GM23338 (cell line): ENCODE measurements around the gene SORL1. TPM values are rescaled to one million over a fixed set of nuclear protein-coding genes. Genes with fewer than 3 reads are reported as not detected.

ENCODE experiments used
- ATAC-seq: fragments of 200-7000 bp; cut with Tn5 transposase; 3 replicates; pipeline ENCODE4 v1.9.1; 2020
- DNase-seq: peaks from one replicate; pipeline ENCODE4 v3.0.0-alpha.2; 2015; ENCODE audit warnings: low spot score
- H2AFZ ChIP-seq: fragments of 200-600 bp; sonication (generic); 2 replicates; pipeline ENCODE4 v1.8.0; 2016; ENCODE audit warnings: antibody characterized with exemption, mild to moderate bottlenecking, moderate library complexity
- H3F3A ChIP-seq: fragments of 200-600 bp; sonication (generic); replicated peaks from 2 replicates; pipeline ENCODE4 v1.8.0; 2017; ENCODE audit warnings: antibody characterized with exemption, mixed run types, low read depth
- H3K27ac ChIP-seq: fragments of 200-600 bp; sonication (generic); 2 replicates; pipeline ENCODE4 v1.6.1; 2016; ENCODE audit warnings: low read depth
- H3K27me3 ChIP-seq: fragments of 200-600 bp; sonication (generic); 2 replicates; pipeline ENCODE4 v1.8.0; 2016; ENCODE audit warnings: mild to moderate bottlenecking, mixed run types, moderate library complexity; ENCODE audit not compliant: insufficient read depth
- H3K36me3 ChIP-seq: fragments of 200-600 bp; sonication (generic); 2 replicates; pipeline ENCODE4 v1.8.0; 2016; ENCODE audit warnings: mild to moderate bottlenecking; ENCODE audit not compliant: insufficient read depth
- H3K4me1 ChIP-seq: fragments of 200-600 bp; sonication (generic); 2 replicates; pipeline ENCODE4 v1.8.0; 2016; ENCODE audit warnings: mild to moderate bottlenecking, moderate library complexity; ENCODE audit not compliant: insufficient read depth
- H3K4me2 ChIP-seq: fragments of 200-600 bp; sonication (generic); 2 replicates; pipeline ENCODE4 v1.7.1; 2017; ENCODE audit warnings: mixed run types
- H3K4me3 ChIP-seq: fragments of 200-600 bp; sonication (generic); 2 replicates; pipeline ENCODE4 v1.6.1; 2016; ENCODE audit warnings: mixed run types
- H3K79me2 ChIP-seq: fragments of 200-600 bp; sonication (generic); replicated peaks from 2 replicates; pipeline ENCODE4 v1.8.0; 2017; ENCODE audit warnings: mild to moderate bottlenecking; ENCODE audit not compliant: insufficient read depth
- H3K9me2 ChIP-seq: fragments of 200-600 bp; sonication (generic); 2 replicates; pipeline ENCODE4 v1.8.0; 2017; ENCODE audit not compliant: insufficient read depth
- H4K20me1 ChIP-seq: fragments of 200-600 bp; sonication (generic); replicated peaks from 2 replicates; pipeline ENCODE4 v1.8.0; 2017; ENCODE audit warnings: mild to moderate bottlenecking; ENCODE audit not compliant: insufficient read depth
- H3K27ac Mint-ChIP-seq: 2 replicates; pipeline ENCODE4 v1.8.0; 2020; ENCODE audit warnings: inconsistent platforms, mild to moderate bottlenecking, moderate library complexity, mixed read lengths
- H3K27me3 Mint-ChIP-seq: 3 replicates; pipeline ENCODE4 v1.8.0; 2022; ENCODE audit warnings: low read depth, mild to moderate bottlenecking, moderate library complexity, mixed read lengths, inconsistent platforms; ENCODE audit not compliant: insufficient read depth, poor library complexity
- H3K36me3 Mint-ChIP-seq: 3 replicates; pipeline ENCODE4 v1.8.0; 2021; ENCODE audit warnings: low read depth, mild to moderate bottlenecking, inconsistent platforms, moderate library complexity, mixed read lengths
- H3K4me1 Mint-ChIP-seq: 3 replicates; pipeline ENCODE4 v1.8.0; 2020; ENCODE audit warnings: mild to moderate bottlenecking, inconsistent platforms, mixed read lengths
- H3K4me3 Mint-ChIP-seq: 3 replicates; pipeline ENCODE4 v1.8.0; 2021; ENCODE audit warnings: moderate library complexity, mild to moderate bottlenecking, inconsistent platforms, mixed read lengths
- H3K9me3 Mint-ChIP-seq: 3 replicates; pipeline ENCODE4 v1.8.0; 2020; ENCODE audit warnings: moderate library complexity, mild to moderate bottlenecking, inconsistent platforms, mixed read lengths
- CREB1 ChIP-seq: fragments of 250-450 bp; sonication (Bioruptor Pico); IDR thresholded peaks from 2 replicates; pipeline ENCODE4 v1.5.0; 2020; ENCODE audit warnings: low read depth, mild to moderate bottlenecking, moderate library complexity
- JUNB ChIP-seq: IDR thresholded peaks from one replicate; pipeline ENCODE4 v1.6.1; 2016; ENCODE audit warnings: antibody characterized with exemption; ENCODE audit not compliant: unreplicated experiment
- NANOG ChIP-seq: IDR thresholded peaks from 2 replicates; pipeline ENCODE4 v1.6.1; 2016; ENCODE audit warnings: antibody characterized with exemption, borderline replicate concordance
- POLR2AphosphoS5 ChIP-seq: IDR thresholded peaks from 2 replicates; pipeline ENCODE4 v1.6.1; 2016; ENCODE audit warnings: antibody characterized with exemption, low read depth
- REST ChIP-seq: IDR thresholded peaks from one replicate; pipeline ENCODE4 v1.6.1; 2018; ENCODE audit warnings: antibody characterized with exemption; ENCODE audit not compliant: unreplicated experiment
- STAT1 ChIP-seq: IDR thresholded peaks from one replicate; pipeline ENCODE4 v1.6.1; 2016; ENCODE audit warnings: antibody characterized with exemption; ENCODE audit not compliant: unreplicated experiment
- ZNF114 ChIP-seq: fragments of 250-450 bp; sonication (Bioruptor Pico); IDR thresholded peaks from 2 replicates; pipeline ENCODE4 v1.5.0; 2020; ENCODE audit warnings: mild to moderate bottlenecking, moderate library complexity
- ZNF462 ChIP-seq: fragments of 250-450 bp; sonication (Bioruptor Pico); IDR thresholded peaks from 2 replicates; pipeline ENCODE4 v1.5.0; 2020; ENCODE audit warnings: mild to moderate bottlenecking, moderate library complexity
- polyA plus RNA-seq: library from polyadenylated mRNA; unstranded; fragments of >200 nt; fragmentation: Nextera tagmentation; extraction: Ambion mirVana; gene quantifications from 2 replicates; pipeline ENCODE4 v1.2.1, GENCODE V29; 2016
- total RNA-seq: library from RNA; depleted of rRNA; stranded (reverse); fragments of >200 nt; shearing (Covaris generic); gene quantifications from 2 replicates; pipeline ENCODE4 v1.2.3, GENCODE V29; 2014
- TF ChIP-seq, protein P1 (sequence below), 2 experiments: fragments of 200-600 bp in 1 of 2; sonication (generic) in 1 of 2; conservative IDR thresholded peaks; 2 replicates each; pipeline versions ENCODE4 v1.5.1 to v1.6.1; 2016 to 2017; ENCODE audit warnings: antibody characterized with exemption in 2 of 2, low read depth in 2 of 2, mild to moderate bottlenecking in 2 of 2, moderate library complexity in 1 of 2

Gene SORL1
- total and polyA plus RNA-seq, 2 experiments from 2014 or later: 23.0 to 78.8 TPM

- no peaks in the 10 kb centered on the region; the same call in 1 of the 2 replicates for H4K20me1 ChIP-seq
- H3K9me2 ChIP-seq: no peaks in the 10 kb centered on the region
- Mint-ChIP-seq H3K4me3 (no peak overlapping the region), H3K4me1 (no peaks in the 10 kb centered on the region), H3K27me3 (no peaks in the 10 kb centered on the region), H3K36me3 (peaks cover 89% of the 10 kb centered on the region), H3K9me3 (no peaks in the 10 kb centered on the region), H3K27ac (no peak overlapping the region)
- H3K36me3 ChIP-seq: peaks cover 61% of the 10 kb centered on the region
- H3F3A ChIP-seq: no peaks in the 10 kb centered on the region
- H3K79me2 ChIP-seq: no peaks in the 10 kb centered on the region
- H2AFZ ChIP-seq: no peak overlapping the region
- H3K4me3 ChIP-seq: no peak overlapping the region
- ATAC-seq (no peak), DNase-seq (no peak)
- no peak overlapping the region for H3K4me2 ChIP-seq
- no peak overlapping the region for H3K27ac ChIP-seq
- H3K27me3 ChIP-seq: no peaks in the 10 kb centered on the region
- TF ChIP-seq, protein P1, sequence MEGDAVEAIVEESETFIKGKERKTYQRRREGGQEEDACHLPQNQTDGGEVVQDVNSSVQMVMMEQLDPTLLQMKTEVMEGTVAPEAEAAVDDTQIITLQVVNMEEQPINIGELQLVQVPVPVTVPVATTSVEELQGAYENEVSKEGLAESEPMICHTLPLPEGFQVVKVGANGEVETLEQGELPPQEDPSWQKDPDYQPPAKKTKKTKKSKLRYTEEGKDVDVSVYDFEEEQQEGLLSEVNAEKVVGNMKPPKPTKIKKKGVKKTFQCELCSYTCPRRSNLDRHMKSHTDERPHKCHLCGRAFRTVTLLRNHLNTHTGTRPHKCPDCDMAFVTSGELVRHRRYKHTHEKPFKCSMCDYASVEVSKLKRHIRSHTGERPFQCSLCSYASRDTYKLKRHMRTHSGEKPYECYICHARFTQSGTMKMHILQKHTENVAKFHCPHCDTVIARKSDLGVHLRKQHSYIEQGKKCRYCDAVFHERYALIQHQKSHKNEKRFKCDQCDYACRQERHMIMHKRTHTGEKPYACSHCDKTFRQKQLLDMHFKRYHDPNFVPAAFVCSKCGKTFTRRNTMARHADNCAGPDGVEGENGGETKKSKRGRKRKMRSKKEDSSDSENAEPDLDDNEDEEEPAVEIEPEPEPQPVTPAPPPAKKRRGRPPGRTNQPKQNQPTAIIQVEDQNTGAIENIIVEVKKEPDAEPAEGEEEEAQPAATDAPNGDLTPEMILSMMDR (conservative IDR thresholded peaks at IDR 0.05; ENCODE audit: low read depth in 2 of 2): no peak
- TF ChIP-seq REST: no peak
- no peak for TF ChIP-seq ZNF114
- no peak for TF ChIP-seq CREB1
- TF ChIP-seq NANOG: no peak
- no peak for TF ChIP-seq ZNF462 (CRISPR knock-in tag)
- no peak for TF ChIP-seq POLR2AphosphoS5
- TF ChIP-seq STAT1: no peak
- no peak for TF ChIP-seq JUNB
- no peaks in the 10 kb centered on the region for H3K4me1 ChIP-seq
These were observed 152.0 kb downstream of the SORL1 start for GRCh38 chr11:121604152-121604551.
